ENCODE results near the gene PHLDA2. TPM values are rescaled to one million over a fixed set of nuclear protein-coding genes. Genes with fewer than 3 reads are reported as not detected.
A peak's percentile ranks its signal among the peaks of the same experiment; 100 is the strongest.
"Not testable (repeated sequence)": the region's sequence is repeated elsewhere in the genome, so short reads cannot be mapped to it uniquely, and the experiment has no call there.

The PHLDA2 gene
- total RNA-seq, 1 experiment from 2014 or later, result 13.1 TPM

DNA sequence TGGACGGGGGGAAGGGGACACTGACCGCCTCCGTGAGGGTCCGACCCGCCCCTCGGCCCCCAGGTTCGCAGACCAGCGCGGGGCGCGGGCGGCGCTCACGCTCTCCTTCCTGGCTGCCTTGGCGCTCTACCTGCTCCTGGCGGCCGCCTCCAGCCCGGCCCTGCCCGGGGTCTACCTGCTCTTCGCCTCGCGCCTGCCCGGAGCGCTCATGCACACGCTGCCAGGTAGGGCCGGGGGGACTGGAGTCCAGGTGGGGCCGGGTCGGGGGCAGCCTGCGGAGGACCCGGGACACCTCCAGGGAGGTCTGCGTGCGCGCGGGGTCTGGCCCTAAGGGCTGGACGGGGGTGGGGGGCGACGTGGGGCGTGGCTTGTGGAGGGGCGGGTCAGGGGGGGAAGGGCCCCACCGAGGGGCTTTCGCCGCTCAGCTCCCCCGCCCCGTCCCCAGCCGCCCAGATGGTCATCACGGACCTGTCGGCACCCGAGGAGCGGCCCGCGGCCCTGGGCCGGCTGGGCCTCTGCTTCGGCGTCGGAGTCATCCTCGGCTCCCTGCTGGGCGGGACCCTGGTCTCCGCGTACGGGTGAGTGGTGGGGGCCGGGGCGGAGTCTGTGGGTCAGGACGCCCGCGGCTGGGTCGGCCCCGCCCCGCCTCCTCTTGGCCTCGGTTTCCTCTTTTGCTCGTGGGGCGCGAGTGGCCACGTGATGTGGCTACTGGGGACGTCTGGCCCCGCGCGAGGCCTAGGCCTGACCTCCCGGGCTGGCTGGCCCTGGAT, 19.9 kb downstream of the PHLDA2 start:
- in situ Hi-C loops (cut with HindIII; ENCODE audit: low pct_unique_long_range_greater_than_20kb, low sequenced_read_pairs), result no loop called here

DNA sequence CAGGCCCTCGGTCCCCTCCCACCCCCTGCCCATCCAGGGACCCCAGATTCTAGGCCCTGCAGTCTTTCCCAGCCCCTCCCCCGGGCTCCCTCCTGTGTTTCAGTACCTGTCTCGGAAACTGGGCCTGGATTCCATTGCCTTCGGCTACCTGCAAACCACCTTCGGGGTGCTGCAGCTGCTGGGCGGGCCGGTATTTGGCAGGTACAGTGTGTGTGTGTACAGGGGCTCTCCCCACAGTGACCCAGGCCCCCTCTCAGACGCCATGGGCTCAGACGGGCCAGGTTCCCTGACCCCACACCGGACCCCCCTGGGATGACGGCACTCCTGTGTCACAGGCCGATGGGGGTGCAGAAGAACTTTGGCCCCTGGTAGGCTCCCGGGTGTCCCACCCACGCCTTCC, 21.1 kb downstream of the PHLDA2 start:
- in situ Hi-C loops (cut with HindIII; ENCODE audit: low pct_unique_long_range_greater_than_20kb, low sequenced_read_pairs), result no loop called here

More for the DNA sequence above, 19.9 kb downstream of the PHLDA2 start:
- no peak for DNase-seq (ENCODE audit: low read depth, low spot score)

DNA sequence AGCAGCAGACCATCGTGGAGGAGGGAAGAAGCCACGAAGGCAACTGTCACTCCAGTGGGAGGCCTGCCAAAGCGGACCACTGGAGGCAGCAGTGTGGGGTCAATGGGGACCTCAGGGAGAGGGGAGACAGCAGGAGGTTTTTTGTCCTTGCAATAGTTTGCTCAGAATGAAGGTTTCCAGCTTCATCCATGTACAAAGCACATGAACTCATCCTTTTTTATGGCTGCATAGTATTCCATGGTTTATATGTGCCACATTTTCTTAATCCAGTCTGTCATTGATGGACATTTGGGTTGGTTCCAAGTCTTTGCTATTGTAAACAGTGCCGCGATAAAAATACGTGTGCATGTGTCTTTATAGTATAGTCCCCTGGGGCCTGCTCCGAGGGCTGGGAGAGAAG, 23.9 kb downstream of the PHLDA2 start:
- DNase-seq (ENCODE audit: low read depth, low spot score); in situ Hi-C loops (cut with HindIII; ENCODE audit: low pct_unique_long_range_greater_than_20kb, low sequenced_read_pairs): not testable (repeated sequence)

More for the DNA sequence above, 21.1 kb downstream of the PHLDA2 start:
- no peak for DNase-seq (ENCODE audit: low read depth, low spot score)

DNA sequence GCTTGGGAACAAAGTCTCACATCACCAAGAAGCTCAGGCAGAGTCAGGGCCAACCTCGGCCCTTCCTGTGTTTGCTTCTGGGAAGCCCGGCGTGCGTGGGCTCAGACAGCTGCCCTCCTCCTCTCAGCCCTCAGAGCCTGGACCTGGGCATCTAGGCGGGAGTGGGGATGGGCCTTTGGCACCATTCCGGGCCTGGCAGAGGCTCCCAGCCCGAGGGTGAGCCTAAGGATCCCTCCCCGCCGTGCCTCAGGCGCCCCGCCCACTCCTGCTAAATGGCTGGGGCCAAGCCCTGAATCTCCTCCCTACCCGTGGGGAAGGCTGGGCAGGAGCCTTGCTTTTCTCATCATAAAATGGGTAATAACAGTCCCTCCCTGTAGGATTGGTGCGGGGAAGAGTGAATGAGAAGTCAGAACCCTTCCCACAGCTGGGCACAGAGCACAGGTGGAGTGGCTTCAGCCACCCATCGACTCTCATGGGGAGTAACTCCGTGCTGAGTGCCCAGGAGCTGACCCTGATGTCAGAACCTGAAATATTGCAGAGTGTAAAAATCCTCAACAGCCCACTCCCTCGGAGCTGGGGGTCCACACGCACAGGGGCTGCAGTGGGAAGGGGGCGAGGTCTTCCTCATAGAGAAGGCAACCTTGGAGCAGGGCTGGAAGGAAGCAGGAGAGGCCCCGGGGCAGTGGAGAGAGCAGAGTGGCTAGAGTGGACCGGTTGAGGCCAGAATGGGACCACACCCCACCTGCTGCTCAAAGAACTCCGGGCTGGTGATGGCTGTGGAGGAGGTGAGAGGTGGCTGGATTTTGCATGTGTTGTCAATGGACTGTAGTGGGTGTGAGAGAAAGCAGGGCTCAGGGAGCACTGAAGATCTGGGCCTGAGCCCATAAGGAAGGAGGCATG, 24.8 kb downstream of the PHLDA2 start:
- in situ Hi-C loops (cut with HindIII; ENCODE audit: low pct_unique_long_range_greater_than_20kb, low sequenced_read_pairs), result no loop called here
- no peak for DNase-seq (ENCODE audit: low read depth, low spot score)

DNA sequence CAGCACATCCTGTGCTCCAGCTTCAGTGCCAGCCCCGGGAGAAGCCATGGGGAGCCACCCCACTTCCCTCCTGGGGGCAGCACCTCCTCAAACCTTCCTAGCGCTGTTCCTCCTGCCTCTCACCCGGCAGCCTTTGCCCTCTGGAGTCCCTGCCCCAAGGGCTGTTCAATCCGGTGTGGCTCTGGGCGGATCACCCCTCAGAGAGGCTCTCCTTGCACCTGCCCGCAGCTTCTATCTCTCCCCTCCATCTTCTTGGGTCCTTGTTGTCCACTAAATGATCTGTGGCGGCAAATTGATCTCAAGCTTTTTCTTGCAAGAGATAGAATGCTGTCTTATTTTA, 25.6 kb downstream of the PHLDA2 start:
- DNase-seq (ENCODE audit: low read depth, low spot score), result no peak
- in situ Hi-C loops (cut with HindIII; ENCODE audit: low pct_unique_long_range_greater_than_20kb, low sequenced_read_pairs), result no loop called here

DNA sequence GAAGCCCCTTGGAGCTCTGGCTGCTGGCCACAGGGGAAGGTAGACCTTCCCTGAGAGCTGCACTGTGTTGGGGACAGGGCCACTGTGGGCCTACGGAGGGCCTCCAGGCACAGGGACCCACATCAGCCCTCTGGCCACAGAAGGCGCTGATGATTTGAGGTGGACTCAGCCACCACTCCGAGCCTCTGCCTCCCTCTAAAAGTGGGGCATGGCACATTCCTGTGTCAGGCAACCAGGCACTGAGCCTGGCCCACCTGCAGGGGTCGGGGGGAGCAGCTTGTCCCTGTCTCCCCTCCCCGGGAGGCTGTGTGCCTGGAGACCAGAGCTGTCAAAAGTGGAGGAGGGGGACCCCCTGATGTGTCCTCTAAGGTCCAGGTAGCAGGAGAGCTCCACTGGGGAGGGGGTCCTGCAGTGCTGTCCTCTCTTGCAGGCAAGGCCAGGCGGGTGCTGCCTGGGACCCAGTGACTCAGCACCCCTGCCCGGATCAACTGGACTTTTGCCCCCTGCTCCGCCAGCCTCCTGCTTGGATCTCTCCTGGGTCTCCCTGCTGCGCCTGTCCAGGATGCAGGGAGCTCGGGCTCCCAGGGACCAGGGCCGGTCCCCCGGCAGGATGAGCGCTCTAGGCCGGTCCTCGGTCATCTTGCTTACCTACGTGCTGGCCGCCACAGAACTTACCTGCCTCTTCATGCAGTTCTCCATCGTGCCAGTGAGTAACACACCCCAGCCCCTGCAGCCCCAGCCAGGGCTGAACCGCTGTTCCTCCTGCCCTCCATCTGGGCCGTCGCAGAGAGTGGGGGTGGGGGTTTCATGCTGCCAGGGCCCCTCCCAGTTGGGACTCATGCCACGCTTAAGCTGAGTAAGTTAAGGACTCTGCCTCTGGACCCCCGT, 26.2 kb downstream of the PHLDA2 start:
- DNase-seq (ENCODE audit: low read depth, low spot score), result no peak
- in situ Hi-C loops (cut with HindIII; ENCODE audit: low pct_unique_long_range_greater_than_20kb, low sequenced_read_pairs), result no loop called here

DNA sequence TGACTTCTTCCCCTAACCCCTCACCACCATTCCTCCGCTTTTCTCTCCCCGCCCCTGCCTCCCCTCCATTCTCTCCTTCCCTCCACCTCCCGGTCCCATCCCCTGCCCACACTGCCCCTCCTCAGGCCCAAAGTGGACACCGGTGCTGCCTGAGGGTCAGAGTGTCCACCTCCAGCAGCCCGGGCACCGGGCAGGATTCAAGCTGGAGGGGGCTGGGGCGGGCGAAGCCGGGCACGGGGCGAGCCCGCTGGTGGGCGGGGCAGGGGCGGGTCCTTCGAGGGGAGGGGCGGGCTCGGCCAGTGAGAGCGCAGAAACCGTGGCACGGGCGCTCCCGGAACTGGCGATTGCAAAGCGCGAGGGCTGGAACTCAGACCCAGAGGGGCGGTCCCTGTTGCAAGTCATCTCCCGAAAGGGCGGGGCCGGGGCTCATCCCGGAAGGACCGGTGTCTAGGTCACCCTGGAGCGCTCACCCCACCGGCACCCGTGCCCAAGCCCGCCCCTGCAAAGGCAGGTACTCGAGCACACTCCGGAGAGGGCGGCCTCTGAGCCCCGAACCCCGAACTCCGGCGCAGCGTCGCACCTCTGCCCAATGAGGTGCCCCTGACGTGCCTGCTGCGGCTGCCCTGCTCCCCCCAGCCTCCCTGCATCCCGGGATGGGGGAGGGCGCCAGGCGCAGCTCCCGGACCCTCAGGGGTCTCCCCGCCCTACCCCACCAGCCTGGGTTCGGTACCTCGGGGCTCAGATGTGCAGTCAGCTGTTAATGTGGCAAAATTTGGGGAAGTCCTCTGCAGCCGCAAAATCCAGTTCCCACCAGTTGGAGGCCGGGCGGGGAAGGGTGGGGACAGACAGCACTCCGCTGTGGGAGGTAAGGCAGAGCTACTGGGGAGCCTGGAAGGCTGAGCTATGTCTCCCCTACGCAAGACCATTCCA, 27.1 kb downstream of the PHLDA2 start:
- peak; percentile 95 for DNase-seq (ENCODE audit: low read depth, low spot score)
- in situ Hi-C loops (cut with HindIII; ENCODE audit: low pct_unique_long_range_greater_than_20kb, low sequenced_read_pairs), result no loop called here

DNA sequence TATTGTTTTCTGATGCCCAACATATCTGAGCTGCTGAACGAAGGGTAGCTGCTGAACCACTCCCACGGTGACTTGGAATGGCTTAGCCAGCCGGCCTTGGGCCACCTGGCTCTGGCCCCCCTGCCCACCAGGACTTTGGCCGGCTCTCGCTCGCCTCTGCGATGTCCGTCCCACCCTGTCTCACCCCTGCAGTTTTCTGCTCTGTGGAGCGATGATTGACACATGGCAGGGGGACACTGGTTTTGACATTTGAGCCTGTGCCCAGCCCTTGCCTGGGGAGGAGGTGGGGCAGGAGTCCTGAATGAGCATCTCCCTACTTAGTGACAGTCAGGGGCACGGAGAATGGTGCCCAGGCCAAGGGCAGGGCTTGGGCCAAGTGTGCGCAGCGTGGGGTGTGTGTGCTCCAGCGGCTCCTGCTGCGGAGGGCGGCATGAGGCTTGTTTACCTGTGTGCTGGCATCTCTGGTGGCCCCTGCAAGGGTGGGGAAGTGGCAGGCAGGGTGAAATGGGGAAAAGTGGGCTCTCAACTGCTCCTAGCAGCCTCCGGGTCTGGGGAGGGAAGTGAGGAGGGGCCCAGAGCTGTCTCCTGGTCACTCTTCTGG, 27.9 kb downstream of the PHLDA2 start:
- DNase-seq (ENCODE audit: low read depth, low spot score), result no peak
- in situ Hi-C loops (cut with HindIII; ENCODE audit: low pct_unique_long_range_greater_than_20kb, low sequenced_read_pairs), result no loop called here

DNA sequence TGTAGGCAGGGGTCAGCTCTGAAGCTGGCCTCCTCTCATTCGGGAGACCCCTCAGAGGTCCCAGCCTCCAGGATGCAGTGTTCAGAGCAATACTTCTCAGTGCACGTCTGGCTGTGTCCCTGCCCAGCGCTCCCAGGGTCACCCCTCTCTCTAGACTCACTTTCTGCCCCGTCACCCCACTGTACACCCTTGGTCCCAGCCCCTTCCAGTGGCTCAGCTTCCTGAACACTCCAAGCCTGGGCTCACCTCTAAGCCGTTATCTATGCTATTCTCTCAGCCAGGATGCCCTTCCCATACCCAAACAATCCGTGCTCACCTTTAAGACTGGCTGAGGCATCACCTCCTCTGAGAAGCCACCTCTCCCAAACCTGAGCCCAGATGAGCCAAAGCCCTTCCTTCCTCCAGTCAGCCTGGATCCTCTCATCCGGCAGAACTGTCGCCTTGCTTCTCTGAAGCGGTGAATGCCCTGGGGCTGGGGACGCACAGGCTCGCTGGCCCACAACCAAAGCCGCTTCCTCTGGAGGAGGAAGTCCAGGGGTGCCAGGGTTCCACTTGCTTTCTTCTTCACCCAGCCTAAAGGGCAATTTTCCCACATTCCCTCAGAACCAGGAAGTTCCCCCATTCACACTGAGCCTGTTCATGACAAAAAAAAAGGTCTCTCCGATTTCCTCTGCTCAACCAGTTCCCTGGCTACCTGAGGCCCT, 30.0 kb downstream of the PHLDA2 start:
- in situ Hi-C loops (cut with HindIII; ENCODE audit: low pct_unique_long_range_greater_than_20kb, low sequenced_read_pairs), result no loop called here

DNA sequence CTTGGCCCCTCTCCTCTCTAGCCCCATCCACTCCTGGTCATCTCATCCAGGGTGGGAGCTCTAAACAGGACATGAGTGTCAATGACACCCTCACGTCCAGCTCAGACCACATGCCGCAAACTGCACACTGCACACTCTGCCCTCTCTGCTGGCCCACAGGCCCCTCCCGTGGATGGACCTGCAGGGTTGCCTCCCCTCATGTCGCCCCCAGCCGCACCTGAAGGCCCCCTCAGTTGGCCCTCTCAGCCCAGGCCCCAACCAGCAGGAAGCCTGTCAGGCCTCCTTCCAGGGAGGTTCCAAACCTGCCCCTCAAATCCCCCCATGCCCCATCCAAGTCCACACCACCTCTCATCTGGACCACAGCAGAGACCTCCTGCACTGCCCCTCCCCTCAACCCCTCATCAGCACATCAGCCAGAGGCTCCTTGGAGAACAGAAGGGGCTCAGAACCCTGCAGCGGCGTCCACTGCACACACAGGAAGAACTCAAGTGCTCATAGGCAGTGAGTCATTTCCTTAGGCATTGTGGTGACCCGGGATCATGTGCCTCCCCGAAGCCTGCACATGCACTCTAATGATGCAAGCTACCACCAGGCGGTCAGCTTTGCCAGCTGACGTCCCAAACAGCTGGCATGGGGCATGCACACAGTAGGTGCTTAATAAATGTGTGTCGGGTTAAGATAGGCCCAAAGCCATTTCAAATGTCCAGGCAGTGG, 30.7 kb downstream of the PHLDA2 start:
- in situ Hi-C loops (cut with HindIII; ENCODE audit: low pct_unique_long_range_greater_than_20kb, low sequenced_read_pairs), result no loop called here
- peak; percentile 95 for DNase-seq (ENCODE audit: low read depth, low spot score)

More for the DNA sequence above, 30.0 kb downstream of the PHLDA2 start:
- DNase-seq (ENCODE audit: low read depth, low spot score), result no peak

DNA sequence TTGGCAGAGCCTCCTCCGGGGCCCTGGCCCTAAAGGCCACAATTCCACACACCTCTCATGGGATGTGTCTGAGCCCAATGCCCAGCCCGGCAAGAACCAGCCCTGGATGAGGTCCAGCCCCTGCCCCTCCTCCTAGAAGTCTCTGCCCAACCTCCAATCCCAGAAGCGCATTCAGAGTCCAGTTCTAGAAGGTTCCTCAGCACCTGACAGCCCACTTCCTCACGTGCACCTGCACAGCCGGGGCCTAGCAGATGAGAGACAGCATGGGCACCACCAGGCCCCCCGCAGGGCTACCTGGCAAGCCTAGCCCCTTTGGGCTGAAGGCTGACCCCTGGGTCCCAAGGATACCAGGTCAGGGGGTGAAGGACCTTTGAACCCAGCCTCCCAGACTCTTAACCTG, 32.2 kb downstream of the PHLDA2 start:
- in situ Hi-C loops (cut with HindIII; ENCODE audit: low pct_unique_long_range_greater_than_20kb, low sequenced_read_pairs), result no loop called here

DNA sequence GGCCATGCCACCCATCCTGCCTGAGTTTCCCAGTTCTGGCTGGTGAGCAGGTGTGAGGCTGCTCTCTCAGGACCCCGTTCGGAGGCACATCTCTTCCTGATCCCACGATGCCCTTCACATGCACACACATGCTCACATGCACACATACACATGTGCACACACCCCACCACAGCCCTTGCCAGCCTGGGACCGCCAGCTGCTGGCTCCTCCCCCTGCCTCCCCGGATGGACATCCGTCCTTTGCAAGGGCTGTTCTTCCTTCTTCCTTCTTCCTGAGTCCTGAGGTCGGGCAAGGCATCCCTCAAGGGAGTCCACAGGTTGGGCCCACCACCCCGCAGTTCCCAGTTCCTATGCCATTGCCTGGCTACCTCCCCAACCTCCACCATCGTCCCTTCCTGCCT, 33.2 kb downstream of the PHLDA2 start:
- in situ Hi-C loops (cut with HindIII; ENCODE audit: low pct_unique_long_range_greater_than_20kb, low sequenced_read_pairs), result no loop called here
- DNase-seq (ENCODE audit: low read depth, low spot score), result no peak

More for the DNA sequence above, 32.2 kb downstream of the PHLDA2 start:
- no peak for DNase-seq (ENCODE audit: low read depth, low spot score)

DNA sequence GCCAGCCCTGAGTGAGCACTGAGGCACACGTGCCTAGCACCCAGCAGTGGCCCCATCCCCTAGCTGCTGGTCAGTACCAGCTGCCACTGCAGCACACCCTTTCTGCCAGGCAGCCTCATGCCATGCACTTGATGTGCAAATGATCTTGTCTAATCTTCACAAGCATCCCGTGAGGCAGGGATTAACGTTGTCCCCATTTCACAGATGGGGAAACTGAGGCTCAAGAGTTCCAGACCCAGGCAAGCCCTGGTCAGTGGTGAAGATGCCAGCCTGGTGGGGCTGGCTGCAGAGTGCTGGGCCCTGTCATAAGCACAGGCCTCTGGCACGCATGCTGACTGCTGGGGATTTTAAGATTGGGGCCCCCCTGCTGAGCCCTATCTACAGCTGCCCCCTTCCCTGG, 35.3 kb downstream of the PHLDA2 start:
- in situ Hi-C loops (cut with HindIII; ENCODE audit: low pct_unique_long_range_greater_than_20kb, low sequenced_read_pairs), result no loop called here
- no peak for DNase-seq (ENCODE audit: low read depth, low spot score)

DNA sequence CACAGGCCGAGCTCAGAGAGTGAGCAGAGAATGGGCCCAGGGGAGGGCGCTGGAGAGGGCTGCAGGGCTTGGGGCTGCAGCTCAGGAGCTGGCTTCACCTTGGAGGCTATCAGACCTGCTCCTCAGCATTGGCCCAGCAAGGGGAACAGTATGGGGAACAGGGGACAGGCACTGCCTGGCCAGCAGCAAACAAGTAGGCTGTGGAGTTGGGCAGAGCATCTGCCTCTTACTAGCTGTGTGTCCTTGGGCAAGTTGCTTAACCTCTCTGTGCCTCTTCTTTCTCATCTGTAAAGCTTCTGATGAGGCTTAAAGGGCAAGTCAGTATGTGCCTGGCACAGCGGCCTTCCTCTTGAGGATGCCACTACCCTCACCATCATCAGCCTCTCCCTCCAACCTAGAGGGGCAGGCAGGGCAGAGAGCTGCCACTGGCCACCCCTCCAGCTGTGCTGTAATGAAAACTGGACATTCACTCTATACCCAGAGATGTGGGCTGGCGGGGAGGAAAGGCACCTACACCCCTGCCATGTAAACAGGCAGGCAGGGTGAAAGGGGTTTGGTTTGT, 36.2 kb downstream of the PHLDA2 start:
- in situ Hi-C loops (cut with HindIII; ENCODE audit: low pct_unique_long_range_greater_than_20kb, low sequenced_read_pairs), result no loop called here

More for the DNA sequence above, 36.2 kb downstream of the PHLDA2 start:
- DNase-seq (ENCODE audit: low read depth, low spot score), result no peak

Data from SK-MEL-5 (cell line).